ENCODE measurements around the gene RANGAP1.
A peak's percentile ranks its signal among the peaks of the same experiment; 100 is the strongest.

RANGAP1 gene

DNA sequence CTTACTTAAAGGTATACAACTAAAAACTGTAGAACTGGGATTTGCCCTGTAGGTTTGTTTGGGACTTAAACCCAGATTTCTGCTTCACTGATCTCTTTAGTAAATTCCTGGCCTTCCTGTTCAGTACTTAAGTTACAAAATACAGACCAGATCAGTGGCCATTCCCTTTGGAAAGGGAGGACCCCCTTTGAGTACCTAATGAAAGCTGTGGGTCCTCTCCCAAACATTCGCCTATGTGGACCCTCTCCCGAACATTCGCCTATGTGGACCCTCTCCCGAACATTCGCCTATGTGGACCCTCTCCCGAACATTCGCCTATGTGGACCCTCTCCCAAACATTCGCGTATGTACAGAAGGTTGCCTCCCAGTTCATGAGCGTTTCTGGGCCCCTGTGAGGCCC is 70.6 kb downstream of the RANGAP1 start:
- TF ChIP-seq, protein P1, sequence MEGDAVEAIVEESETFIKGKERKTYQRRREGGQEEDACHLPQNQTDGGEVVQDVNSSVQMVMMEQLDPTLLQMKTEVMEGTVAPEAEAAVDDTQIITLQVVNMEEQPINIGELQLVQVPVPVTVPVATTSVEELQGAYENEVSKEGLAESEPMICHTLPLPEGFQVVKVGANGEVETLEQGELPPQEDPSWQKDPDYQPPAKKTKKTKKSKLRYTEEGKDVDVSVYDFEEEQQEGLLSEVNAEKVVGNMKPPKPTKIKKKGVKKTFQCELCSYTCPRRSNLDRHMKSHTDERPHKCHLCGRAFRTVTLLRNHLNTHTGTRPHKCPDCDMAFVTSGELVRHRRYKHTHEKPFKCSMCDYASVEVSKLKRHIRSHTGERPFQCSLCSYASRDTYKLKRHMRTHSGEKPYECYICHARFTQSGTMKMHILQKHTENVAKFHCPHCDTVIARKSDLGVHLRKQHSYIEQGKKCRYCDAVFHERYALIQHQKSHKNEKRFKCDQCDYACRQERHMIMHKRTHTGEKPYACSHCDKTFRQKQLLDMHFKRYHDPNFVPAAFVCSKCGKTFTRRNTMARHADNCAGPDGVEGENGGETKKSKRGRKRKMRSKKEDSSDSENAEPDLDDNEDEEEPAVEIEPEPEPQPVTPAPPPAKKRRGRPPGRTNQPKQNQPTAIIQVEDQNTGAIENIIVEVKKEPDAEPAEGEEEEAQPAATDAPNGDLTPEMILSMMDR (IDR thresholded peaks at IDR 0.05; ENCODE audit: borderline replicate concordance, insufficient read depth, low read depth, low read length), result no peak
- no peak overlapping the region for H3K4me3 ChIP-seq (ENCODE audit: low read depth, low read length)

DNA sequence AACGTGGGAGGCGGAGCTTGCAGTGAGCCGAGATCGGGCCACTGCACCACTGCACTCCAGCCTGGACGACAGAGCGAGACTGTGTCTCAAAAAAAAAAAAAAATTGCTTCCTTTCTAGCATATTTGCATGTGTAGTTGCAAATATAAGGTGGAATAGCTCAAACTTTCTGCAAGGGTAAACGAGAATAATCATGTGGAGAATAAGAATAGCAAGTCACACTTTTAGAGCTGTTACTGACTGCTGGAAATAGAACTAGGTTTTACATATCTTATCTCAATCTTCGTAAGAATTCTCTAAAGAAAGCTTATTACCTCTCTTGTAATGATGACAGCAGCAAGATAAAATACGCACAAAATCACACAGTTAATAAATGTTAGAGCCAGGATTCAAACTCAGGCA is 79.3 kb downstream of the RANGAP1 start:
- no peak overlapping the region for H3K4me3 ChIP-seq (ENCODE audit: low read depth, low read length)
- TF ChIP-seq, protein P1 (IDR thresholded peaks at IDR 0.05; ENCODE audit: borderline replicate concordance, insufficient read depth, low read depth, low read length), result no peak

DNA sequence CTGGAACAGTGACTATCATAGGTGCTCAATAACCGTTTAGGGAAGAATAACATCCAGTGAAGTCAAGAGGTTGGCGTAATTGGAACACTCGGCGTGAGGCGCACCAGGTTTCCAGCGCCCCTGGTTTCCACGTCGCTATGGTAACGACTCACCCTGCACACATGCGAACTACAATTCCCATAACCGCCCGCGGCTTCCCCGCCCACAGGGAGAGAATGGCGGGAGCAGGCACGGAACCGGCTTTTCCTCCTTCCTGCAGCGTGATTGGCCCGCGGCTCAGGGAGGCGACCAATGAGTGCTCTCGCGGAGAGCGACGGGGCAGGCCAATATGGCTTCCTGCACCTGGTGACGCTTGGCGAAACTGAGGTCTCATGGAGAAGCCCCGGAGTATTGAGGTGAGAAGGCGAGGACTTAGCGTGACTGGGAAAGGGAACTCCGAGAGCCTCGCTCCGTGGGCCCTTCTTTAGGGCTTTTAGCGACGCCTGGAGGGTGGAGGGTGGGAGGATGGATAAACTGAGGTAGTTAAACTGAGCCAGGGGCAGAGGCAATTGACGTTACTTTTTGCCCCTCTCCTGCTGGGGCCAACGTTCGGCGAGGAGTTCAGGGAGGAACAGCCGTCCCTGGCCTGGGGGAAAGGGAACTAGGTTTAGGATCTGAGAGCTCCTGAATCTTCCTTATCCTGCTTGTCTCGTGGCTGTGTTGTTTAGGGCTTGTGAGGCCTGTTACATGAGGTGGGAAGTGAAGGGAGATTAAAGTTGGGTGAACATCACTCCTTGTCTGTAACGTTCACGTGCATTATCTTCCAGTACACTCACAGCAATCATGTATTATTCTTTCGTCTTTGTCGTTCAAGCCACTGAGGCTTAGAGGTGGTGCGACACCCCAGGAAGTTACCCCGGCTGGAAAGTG is 80.7 kb downstream of the RANGAP1 start, which contains the start of gene L3MBTL2:
TSS of gene L3MBTL2 (plus strand) at position 321 of the 909 bp plus-strand sequence. CDS start at position 372, 51 bp downstream.
- TF ChIP-seq, protein P1 (IDR thresholded peaks at IDR 0.05; ENCODE audit: borderline replicate concordance, insufficient read depth, low read depth, low read length), result no peak
- peak within 1 kb of the TSS; percentile 94 for H3K4me3 ChIP-seq (ENCODE audit: low read depth, low read length)

DNA sequence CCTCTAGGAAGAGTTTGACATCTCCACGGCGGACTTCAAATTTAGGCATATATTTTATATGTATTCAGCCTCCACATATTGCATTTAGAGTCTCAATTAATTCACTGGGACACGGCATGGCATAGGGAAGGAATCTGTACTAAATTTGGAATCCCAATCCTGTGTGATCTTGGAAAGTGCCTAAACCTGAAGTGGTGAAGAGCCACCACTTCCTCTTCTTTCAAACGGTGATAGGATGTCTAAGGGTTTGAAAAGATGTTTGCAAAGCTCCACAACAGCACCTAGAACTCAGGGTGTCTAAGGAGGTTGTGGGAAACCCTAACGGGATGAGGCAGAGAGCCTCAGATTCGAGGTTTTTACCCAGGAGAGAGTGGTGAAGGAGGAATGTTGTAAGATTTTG is 81.9 kb downstream of the RANGAP1 start:
- no peak overlapping the region for H3K4me3 ChIP-seq (ENCODE audit: low read depth, low read length)
- TF ChIP-seq, protein P1 (IDR thresholded peaks at IDR 0.05; ENCODE audit: borderline replicate concordance, insufficient read depth, low read depth, low read length), result no peak

- H3K4me3 ChIP-seq (ENCODE audit: low read depth, low read length), result no peak overlapping the region
- TF ChIP-seq, protein P1 (IDR thresholded peaks at IDR 0.05; ENCODE audit: borderline replicate concordance, insufficient read depth, low read depth, low read length), result no peak
Measured at GRCh38 chr22:41203118-41203517, 82.9 kb downstream of the RANGAP1 start.

GRCh38 chr22:41201141-41201540 is 84.8 kb downstream of the RANGAP1 start:
- no peak overlapping the region for H3K4me3 ChIP-seq (ENCODE audit: low read depth, low read length)
- TF ChIP-seq, protein P1 (IDR thresholded peaks at IDR 0.05; ENCODE audit: borderline replicate concordance, insufficient read depth, low read depth, low read length), result no peak
